GM19351 (cell line): Measurements from ENCODE around the gene EBI3.
"Not testable (repeated sequence)": the region's sequence is repeated elsewhere in the genome, so short reads cannot be mapped to it uniquely, and the experiment has no call there.

Experiments
- ATAC-seq: cut with Tn5 transposase; IDR thresholded peaks from one replicate; pipeline ENCODE4 v1.9.1; 2021; ENCODE audit warnings: mild to moderate bottlenecking, moderate library complexity; ENCODE audit not compliant: unreplicated experiment

The EBI3 gene

DNA sequence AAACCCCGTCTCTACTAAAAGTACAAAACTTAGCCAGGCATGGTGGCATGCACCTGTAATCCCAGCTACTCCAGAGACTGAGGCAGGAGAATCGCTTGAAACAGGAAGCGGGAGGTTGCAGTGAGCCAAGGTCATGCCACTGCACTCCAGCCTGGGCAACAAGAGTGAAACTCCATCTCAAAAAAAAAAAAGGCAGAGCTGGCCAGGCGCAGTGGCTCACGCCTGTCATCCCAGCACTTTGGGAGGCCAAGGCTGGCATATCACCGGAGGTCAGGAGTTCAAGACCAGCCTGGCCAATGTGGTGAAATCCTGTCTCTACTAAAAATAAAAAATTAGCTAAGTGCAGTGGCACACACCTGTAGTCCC is 45.0 kb downstream of the EBI3 start:
- not testable (repeated sequence) for ATAC-seq

DNA sequence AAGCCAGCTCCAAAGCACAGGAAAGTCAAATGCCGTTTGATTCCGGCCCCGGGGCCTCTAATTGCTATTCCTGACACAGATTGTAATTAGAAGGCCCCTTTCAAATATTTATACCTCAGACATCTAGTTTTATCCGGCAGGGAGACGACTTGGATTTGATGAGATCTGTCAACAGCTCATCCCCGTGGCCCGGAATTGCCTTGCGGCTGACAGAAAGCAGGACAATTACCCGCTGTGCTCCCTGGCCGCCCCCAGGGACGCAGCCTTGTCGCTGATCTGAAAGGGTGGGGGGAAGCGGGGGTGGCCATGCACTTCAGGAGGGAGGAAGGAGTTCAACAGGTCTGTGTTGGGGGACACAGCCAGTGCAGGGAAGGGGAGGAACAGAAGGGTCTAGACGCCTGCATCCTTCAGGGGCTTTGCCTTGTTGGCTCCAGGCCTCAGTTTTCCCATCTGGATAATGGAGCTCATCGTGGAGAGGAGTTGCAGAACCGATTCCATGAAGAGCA is 47.9 kb downstream of the EBI3 start:
- ATAC-seq = no peak

- ATAC-seq = no peak
Measured at GRCh38 chr19:4278010-4278409, 48.7 kb downstream of the EBI3 start.

DNA sequence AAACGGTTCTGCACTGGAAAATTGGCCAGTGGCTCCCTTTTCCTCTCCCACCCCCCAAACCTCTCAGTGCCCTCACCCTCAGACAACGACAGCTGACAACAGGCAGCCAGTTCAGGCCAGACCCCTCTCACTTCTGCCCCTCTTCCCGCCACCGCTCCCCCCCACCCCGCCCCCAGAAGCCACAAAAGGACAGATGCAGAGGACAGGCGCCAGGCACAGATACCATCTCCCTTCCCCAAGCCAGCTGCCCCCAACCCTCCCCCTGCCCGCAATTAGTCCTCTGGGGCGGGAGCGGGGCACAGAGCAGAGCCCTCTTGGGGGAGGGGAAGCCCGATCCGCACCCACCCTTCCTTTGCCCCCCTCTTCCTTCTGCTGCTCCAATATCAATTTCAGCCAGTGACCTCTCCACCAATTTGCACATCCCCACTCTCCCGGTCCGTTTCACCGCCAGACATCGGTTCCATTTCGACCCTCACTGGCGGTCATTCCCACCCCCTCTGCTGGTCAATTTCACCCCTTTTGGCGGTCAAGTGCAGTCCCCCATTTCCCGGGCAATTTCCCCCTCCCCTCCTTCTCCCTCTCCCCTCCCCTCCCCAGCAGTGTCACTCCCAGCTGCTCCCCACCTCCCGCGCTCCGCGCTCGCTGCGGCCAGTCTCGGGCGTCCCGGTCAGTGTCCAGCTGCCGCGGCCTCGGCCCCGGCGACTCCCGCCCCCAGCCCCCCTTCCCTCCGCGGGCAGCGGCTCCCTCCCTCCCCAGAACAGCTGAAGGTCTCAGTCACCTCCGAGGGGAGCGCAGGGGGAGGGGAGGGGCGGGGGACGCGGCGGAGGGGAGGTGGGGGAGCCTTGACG is 49.3 kb downstream of the EBI3 start, which contains the start of gene SHD:
SHD (plus strand) TSS at position 848 of the 848 bp plus-strand sequence. CDS start 798 bp downstream, outside the sequence.
- ATAC-seq = no peak

DNA sequence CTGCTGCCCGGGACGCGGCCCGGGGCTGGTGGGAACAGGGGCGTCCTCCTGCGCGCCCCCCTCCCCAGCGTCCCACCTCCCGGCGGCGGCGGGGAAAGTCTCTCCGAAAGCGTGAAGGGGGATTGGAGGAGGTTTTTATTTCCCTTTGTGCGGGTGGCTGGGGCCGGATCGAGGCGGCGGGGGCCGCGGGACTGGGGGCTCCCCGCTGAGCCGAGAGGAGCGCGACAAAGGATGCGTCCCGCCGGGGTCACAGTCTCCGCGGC is 49.9 kb downstream of the EBI3 start:
- no peak for ATAC-seq

GRCh38 chr19:4279530-4280422 is 50.5 kb downstream of the EBI3 start:
- ATAC-seq = no peak

DNA sequence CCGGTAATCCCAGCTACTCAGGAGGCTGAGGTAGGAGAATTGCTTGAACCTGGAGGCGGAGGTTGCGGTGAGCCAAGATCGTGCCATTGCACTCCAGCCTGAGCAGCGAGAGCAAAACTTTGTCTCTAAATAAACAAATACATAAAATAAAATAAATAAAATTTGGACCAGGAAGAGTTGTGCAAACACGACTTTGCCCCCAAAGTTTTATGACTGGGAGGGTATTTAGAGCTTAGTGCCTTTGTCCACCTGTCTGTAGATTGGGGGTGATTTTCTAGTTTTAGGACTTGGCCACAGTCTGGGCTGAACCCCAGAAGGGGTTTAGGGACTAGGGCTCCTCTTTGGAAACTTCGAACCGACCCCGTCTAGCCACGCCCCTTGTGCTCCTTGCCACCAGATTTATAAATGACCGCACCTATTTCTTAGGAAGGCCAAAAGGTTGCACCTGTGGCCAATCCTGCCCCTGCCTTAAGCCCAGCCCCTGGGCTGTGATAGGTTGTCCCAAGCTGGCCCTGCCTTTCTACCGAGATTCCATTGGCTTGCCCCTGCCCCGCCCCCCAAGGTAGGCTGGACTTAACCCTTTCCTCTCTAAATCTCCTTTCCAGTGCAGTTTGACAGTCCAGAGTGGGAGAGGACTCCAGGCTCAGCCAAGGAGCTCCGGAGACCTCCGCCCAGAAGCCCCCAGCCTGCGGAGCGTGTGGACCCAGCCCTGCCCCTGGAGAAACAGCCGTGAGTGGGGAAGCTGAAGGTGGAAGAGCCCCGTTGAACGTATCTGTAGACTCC is 55.0 kb downstream of the EBI3 start:
- ATAC-seq = no peak

- no peak for ATAC-seq
Measured at GRCh38 chr19:4284974-4285373, 55.7 kb downstream of the EBI3 start.

DNA sequence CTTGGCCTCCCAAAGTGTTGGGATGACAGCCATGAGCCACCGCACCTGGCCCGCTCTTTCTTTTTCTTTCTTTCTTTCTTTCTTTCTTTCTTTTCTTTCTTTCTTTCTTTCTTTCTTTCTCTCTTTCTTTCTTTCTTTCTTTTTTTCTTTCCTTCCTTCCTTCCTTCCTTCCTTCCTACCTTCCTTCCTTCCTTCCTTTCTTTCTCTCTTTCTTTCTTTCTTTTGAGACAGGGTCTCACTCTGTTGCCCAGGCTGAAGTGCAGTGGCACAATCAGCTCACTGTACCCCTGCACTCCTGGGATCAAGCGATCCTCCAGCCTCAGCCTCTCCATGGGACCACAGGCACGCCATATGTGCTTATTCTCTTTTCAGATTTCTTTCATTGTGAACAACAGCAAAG is 56.8 kb downstream of the EBI3 start:
- not testable (repeated sequence) for ATAC-seq
